ENCODE data around the gene ELF5. TPM values are rescaled to one million over a fixed set of nuclear protein-coding genes. Genes with fewer than 3 reads are reported as not detected.

The ELF5 gene
- total and polyA plus RNA-seq, 2 of the 13 experiments (the other 11 are each of a cell fraction or from before 2014, with no cell fraction given), result 0.51 to 2.6 TPM

DNA sequence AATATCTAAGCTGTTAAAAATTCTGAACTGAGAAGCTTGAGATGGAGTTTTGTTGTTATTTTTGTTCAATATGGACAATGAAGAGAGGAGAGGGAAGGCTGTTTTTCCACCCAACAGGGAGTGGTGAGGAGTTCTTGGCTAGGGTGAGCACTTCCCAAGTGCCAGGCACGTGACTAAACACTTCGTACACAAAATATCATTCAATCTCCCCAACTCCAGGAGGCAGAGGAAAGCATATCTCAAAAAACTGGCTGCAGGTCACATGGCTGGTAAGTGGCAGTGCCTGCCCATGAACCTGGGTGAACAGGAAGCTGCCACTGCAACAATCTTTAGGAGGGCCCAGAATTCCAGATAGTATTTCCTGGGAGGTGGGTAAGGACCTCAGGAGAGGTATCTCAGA is 11.6 kb downstream of the ELF5 start (continued):
- TF ChIP-seq, protein P1, sequence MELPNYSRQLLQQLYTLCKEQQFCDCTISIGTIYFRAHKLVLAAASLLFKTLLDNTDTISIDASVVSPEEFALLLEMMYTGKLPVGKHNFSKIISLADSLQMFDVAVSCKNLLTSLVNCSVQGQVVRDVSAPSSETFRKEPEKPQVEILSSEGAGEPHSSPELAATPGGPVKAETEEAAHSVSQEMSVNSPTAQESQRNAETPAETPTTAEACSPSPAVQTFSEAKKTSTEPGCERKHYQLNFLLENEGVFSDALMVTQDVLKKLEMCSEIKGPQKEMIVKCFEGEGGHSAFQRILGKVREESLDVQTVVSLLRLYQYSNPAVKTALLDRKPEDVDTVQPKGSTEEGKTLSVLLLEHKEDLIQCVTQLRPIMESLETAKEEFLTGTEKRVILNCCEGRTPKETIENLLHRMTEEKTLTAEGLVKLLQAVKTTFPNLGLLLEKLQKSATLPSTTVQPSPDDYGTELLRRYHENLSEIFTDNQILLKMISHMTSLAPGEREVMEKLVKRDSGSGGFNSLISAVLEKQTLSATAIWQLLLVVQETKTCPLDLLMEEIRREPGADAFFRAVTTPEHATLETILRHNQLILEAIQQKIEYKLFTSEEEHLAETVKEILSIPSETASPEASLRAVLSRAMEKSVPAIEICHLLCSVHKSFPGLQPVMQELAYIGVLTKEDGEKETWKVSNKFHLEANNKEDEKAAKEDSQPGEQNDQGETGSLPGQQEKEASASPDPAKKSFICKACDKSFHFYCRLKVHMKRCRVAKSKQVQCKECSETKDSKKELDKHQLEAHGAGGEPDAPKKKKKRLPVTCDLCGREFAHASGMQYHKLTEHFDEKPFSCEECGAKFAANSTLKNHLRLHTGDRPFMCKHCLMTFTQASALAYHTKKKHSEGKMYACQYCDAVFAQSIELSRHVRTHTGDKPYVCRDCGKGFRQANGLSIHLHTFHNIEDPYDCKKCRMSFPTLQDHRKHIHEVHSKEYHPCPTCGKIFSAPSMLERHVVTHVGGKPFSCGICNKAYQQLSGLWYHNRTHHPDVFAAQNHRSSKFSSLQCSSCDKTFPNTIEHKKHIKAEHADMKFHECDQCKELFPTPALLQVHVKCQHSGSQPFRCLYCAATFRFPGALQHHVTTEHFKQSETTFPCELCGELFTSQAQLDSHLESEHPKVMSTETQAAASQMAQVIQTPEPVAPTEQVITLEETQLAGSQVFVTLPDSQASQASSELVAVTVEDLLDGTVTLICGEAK (IDR thresholded peaks at IDR 0.05), result no peak
- TF ChIP-seq, protein P1 (CRISPR knock-in tag; IDR thresholded peaks at IDR 0.05), result no peak
- TF ChIP-seq HIVEP1 (CRISPR knock-in tag; IDR thresholded peaks at IDR 0.05), result no peak
- TF ChIP-seq JARID2 (CRISPR knock-in tag; IDR thresholded peaks at IDR 0.05; ENCODE audit: insufficient replicate concordance), result no peak
- TF ChIP-seq, protein P2, sequence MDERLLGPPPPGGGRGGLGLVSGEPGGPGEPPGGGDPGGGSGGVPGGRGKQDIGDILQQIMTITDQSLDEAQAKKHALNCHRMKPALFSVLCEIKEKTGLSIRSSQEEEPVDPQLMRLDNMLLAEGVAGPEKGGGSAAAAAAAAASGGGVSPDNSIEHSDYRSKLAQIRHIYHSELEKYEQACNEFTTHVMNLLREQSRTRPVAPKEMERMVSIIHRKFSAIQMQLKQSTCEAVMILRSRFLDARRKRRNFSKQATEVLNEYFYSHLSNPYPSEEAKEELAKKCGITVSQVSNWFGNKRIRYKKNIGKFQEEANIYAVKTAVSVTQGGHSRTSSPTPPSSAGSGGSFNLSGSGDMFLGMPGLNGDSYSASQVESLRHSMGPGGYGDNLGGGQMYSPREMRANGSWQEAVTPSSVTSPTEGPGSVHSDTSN (CRISPR knock-in tag; IDR thresholded peaks at IDR 0.05), result no peak
- TF ChIP-seq HIC2 (CRISPR knock-in tag; IDR thresholded peaks at IDR 0.05; ENCODE audit: low read depth), result 0 out of 2 replicates have a peak, but pooled peaks have one; percentile 8
- 0 out of 2 replicates have a peak, but pooled peaks have one; percentile 44 for TF ChIP-seq ZNF747 (CRISPR knock-in tag; IDR thresholded peaks at IDR 0.05; ENCODE audit: borderline replicate concordance)
- TF ChIP-seq KLF12 (CRISPR knock-in tag; IDR thresholded peaks at IDR 0.05; ENCODE audit: borderline replicate concordance), result no peak
- no peak for TF ChIP-seq ZNF639 (CRISPR knock-in tag; conservative IDR thresholded peaks at IDR 0.05)
- TF ChIP-seq ZNF205 (CRISPR knock-in tag; IDR thresholded peaks at IDR 0.05), result no peak

Measured in HepG2 (cell line).